ENCODE data around the gene KLHL40.

Gene KLHL40

DNA sequence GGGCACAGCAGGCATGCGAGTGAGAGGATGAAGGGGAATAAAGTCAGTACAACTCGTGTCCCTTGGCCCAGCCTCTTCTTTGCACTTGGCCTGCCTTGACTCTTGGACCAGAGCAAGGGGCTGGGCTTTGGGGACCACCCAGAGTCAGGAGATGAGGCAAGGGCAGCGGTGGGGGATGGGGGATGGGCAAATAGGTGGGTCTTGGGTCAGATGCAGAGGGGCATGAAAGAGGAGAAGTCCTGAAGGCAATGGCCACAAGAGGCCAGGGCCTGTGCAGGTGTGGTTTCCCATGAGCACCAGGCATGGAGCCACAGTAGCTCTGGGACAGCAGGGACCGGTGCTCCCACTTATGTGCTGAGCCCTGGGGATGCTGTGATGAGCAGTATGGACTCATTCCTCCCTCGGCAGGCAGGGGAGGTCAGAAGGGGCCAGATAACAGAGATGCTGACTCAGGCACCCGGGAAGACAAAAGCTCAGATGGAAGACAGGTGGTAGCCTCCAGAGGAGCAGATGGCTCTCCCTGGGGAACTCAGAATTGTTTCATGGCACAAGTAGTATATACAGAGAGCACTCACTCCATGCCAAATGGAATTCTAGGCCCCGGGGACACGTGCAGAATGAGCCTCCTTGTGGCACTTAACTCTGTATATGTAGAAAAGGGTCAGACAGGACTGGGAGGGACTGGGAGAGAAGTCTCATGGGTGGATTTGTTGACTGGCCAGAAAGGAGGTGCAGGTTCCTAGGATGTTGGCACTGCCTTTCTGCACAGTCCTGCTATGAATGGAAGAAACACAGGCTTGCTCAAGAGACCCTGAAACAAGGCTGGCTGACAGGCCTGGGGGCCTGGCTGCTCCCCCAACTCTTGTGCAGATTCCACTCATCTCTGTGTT lies 17.6 kb upstream of the KLHL40 start:
- CTCF ChIA-PET = no interaction called here
- no peak for DNase-seq (ENCODE audit: low spot score)
- POLR2A ChIA-PET (ENCODE audit: low non-redundant PET) = no interaction called here
- TF ChIP-seq, protein P1, sequence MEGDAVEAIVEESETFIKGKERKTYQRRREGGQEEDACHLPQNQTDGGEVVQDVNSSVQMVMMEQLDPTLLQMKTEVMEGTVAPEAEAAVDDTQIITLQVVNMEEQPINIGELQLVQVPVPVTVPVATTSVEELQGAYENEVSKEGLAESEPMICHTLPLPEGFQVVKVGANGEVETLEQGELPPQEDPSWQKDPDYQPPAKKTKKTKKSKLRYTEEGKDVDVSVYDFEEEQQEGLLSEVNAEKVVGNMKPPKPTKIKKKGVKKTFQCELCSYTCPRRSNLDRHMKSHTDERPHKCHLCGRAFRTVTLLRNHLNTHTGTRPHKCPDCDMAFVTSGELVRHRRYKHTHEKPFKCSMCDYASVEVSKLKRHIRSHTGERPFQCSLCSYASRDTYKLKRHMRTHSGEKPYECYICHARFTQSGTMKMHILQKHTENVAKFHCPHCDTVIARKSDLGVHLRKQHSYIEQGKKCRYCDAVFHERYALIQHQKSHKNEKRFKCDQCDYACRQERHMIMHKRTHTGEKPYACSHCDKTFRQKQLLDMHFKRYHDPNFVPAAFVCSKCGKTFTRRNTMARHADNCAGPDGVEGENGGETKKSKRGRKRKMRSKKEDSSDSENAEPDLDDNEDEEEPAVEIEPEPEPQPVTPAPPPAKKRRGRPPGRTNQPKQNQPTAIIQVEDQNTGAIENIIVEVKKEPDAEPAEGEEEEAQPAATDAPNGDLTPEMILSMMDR (conservative IDR thresholded peaks at IDR 0.05; ENCODE audit: low read depth) = no peak
- H3K27ac ChIP-seq = no peak overlapping the region

DNA sequence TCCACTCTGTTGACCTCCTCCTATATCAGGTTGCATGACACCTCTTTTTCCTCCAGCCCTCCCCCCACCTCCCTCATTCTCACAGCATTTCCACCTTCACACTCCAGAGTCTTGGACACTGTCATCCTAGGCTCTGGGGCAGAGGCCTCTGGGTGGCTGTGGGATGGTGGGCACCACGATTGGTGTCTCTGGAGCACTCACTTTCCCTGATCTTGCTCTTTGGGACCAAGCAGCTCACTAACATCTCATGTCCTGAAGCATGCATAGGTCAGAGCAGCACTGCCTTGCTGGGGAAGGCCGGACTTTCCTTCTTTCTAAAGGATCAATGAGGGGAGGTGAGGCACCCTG lies 16.9 kb upstream of the KLHL40 start:
- POLR2A ChIA-PET (ENCODE audit: low non-redundant PET) = no interaction called here
- DNase-seq (ENCODE audit: low spot score) = no peak
- CTCF ChIA-PET = no interaction called here
- H3K27ac ChIP-seq = no peak overlapping the region
- TF ChIP-seq, protein P1 (conservative IDR thresholded peaks at IDR 0.05; ENCODE audit: low read depth) = no peak

DNA sequence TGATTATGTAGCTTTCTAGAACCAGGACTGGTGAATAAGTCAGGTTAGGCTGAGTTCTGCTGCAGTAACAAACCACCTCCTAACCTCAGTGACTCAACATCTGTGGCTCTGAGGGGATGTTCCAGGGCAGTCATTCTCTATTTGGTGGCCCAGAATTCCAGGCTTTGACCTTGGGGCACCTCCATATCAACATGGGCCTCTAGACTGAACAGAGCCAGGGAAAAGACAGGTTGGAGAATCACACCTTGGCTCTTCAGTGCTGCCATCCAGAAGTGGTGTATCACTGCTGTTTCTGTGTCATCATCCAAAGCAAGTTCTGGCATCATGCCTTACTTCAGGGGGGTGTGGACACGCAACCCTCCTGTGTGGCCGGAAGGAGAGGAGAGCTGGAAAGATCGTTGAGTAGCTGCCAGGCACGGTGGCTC lies 16.5 kb upstream of the KLHL40 start:
- POLR2A ChIA-PET (ENCODE audit: low non-redundant PET) = no interaction called here
- DNase-seq (ENCODE audit: low spot score) = no peak
- no peak overlapping the region for H3K27ac ChIP-seq
- TF ChIP-seq, protein P1 (conservative IDR thresholded peaks at IDR 0.05; ENCODE audit: low read depth) = no peak
- CTCF ChIA-PET = no interaction called here

DNA sequence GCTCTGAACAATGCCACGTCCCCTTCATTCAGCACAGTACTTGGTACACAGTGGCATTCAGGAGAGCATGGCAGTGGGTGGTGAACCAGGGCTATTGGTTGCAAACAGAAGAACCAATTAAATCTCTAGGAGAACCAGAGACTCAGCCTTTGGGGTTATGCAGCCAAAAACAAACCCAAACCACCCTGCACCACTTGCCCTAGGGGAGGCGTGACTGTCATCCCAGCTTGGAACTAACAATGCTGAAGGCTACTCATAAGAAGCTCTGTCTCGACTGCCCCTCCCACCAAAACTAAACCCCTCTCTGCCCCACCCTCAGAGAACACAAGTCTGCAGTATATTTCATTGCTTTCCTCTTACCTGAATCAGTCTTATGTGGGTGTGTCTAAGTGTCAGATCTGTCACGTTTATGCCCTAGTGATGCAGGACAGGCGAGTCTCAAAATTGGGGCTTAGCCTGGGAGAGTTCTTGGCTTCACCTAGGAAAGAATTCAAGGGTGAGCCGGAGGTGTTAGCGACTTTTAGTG lies 15.2 kb upstream of the KLHL40 start:
- H3K27ac ChIP-seq = no peak overlapping the region
- DNase-seq (ENCODE audit: low spot score) = no peak
- ChIA-PET POLR2A (ENCODE audit: low non-redundant PET) (no interaction called here), CTCF (no interaction called here)
- TF ChIP-seq, protein P1 (conservative IDR thresholded peaks at IDR 0.05; ENCODE audit: low read depth) = no peak

DNA sequence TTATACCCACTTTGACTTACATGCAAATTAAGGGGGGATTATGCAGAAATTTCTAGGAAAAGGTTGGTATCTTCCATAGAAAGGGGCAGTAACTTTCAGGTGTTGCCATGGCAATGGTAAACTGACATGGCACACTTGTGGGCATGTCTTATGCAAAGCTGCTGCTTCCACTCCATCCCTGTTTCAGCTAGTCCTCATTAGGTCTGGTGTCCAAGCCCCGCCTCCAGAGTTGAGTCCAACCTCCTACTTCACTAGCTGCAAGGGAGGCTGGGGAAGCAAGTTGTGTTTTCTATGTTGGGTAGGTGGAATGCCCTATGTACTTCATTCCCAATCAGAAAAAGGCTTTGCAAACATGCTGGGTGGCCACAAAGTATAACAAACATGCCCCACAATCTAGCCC lies 14.7 kb upstream of the KLHL40 start:
- POLR2A ChIA-PET (ENCODE audit: low non-redundant PET) = no interaction called here
- no peak overlapping the region for H3K27ac ChIP-seq
- no peak for DNase-seq (ENCODE audit: low spot score)
- CTCF ChIA-PET = no interaction called here
- TF ChIP-seq, protein P1 (conservative IDR thresholded peaks at IDR 0.05; ENCODE audit: low read depth) = no peak

DNA sequence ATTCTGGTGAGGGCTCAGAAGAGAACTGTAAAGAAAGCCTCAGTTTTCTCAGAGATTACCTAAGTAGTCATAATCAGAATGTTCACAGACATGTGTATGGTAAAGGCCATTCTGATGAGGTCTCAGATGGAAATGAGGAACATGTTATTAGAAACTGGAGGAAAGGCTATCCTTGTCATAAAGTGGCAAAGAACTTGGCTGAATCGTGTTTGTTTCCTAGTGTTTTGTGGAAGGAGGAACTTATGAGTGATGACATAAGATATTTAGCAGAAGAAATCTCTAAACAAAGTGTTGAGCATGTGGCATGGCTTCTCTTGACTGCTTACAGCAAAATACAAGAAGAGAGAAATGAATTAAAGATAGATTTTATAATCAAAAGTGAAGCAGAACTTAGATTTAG lies 12.8 kb upstream of the KLHL40 start:
- POLR2A ChIA-PET (ENCODE audit: low non-redundant PET) = no interaction called here
- no peak for DNase-seq (ENCODE audit: low spot score)
- TF ChIP-seq, protein P1 (conservative IDR thresholded peaks at IDR 0.05; ENCODE audit: low read depth) = no peak
- CTCF ChIA-PET = no interaction called here
- no peak overlapping the region for H3K27ac ChIP-seq
